RPMI8226 (cell line): Measurements from ENCODE around the gene F2R.
"Not testable (repeated sequence)": the region's sequence is repeated elsewhere in the genome, so short reads cannot be mapped to it uniquely, and the experiment has no call there.

ENCODE experiments used
- DNase-seq: peaks from one replicate; pipeline ENCODE4 v3.0.0-alpha.2; 2015

Gene F2R

DNA sequence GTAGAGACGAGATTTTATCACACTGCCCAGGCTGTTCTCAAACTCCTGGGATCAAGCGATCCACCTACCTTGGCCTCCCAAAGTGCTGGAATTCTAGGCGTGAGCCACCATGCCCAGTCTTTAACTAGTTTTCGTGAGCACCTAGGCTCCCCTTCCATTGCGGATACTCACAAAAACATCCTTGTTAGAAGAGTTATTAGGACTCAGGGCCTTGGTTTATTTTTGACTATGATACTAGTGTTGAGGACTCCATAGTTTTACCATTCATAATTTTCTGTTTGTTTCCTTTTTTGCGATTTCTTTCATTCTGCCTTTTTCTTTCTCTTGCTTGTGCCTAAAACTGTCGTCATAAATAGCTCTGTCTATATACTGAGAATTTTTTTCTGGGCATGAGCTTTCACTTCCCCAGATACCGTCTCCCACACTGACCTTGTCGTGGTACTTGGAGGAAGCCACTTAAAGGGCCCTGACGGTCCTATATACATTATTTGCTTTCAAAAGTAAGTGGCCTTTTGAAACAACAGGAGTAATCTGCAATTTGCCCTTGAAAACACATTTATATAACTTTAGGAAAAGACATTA is 5.2 kb downstream of the F2R start:
- peak; percentile 88 for DNase-seq

- no peak for DNase-seq
Measured at GRCh38 chr5:76723266-76723665, 7.3 kb downstream of the F2R start.

DNA sequence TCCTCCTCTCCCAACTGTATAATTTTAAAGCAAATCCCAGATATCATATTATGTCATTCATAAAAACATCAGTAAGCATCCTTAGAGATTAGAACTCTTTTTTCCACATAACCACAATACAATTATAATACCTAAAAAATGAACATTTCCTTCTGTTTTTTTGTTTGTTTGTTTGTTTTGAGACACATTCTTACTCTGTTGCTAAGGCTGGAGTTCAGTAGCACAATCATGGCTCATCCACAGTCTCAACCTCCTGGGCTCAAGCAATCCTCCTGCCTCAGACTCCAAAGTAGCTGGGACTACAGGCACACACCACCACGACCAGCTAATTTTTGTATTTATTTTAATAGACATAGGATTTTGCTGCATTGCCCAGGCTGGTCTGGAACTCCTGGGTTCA is 8.0 kb downstream of the F2R start:
- no peak for DNase-seq

GRCh38 chr5:76724871-76725270 is 8.9 kb downstream of the F2R start:
- DNase-seq, result no peak

DNA sequence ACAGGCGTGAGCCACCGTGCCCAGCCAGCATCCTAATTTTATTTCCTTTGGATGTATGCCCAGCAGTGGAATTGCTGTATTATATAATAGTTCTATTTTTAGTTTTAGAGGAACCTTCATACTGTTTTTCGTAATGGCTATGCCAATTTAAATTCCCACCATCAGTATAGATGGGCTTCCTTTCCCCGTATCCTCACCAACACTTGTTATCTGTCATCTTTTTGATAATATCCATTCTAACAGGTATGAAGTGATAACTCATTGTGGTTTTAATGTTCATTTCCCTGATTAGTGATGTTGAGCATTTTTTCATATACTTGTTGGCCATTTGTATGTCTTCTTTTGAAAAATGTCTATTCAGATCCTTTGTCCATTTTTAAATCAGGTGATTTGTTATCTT is 13.0 kb downstream of the F2R start:
- no peak for DNase-seq

DNA sequence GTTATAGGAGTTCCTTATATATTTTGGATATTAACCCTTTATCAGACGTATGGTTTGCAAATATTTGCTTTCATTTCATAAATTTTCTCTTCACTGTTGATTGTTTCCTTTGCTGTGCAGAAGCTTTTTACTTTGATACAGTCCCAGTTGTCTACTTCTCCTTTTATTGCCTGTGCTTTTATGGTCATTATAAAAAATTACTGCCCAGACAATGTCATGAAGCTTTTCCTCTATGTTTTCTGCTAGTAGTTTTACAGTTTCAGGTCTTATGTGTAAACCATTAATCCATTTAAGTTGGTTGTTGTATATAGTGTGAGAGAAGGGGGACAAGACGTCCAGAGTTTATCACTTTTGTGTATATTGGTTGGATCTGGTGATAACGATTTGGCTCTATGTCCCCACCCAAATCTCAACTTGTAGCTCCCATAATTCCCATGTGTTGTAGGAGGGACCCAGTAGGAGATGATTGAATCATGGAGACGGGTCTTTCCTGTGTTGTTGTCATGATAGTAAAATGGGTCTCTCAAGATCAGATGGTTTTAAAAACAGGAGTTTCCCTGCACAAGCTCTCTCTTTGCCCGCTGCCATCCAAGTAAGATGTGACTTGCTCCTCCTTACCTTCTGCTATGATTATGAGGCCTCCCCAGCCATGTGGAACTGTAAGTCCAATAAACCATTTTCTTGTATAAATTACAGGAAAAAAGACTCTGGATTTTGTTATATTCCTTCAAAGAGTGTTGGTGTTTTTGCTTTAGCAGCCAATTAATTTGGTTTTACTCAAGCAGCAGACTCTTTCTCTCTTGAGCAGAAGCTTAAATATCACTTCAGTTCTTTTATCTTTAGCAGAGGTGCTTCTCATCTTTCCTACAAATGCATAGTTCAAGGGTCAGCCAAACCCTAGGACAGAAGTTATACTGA is 13.7 kb downstream of the F2R start:
- DNase-seq, result no peak

GRCh38 chr5:76732405-76733048 is 16.6 kb downstream of the F2R start:
- DNase-seq, result no peak

GRCh38 chr5:76733049-76733417 is 17.1 kb downstream of the F2R start:
- DNase-seq, result no peak

DNA sequence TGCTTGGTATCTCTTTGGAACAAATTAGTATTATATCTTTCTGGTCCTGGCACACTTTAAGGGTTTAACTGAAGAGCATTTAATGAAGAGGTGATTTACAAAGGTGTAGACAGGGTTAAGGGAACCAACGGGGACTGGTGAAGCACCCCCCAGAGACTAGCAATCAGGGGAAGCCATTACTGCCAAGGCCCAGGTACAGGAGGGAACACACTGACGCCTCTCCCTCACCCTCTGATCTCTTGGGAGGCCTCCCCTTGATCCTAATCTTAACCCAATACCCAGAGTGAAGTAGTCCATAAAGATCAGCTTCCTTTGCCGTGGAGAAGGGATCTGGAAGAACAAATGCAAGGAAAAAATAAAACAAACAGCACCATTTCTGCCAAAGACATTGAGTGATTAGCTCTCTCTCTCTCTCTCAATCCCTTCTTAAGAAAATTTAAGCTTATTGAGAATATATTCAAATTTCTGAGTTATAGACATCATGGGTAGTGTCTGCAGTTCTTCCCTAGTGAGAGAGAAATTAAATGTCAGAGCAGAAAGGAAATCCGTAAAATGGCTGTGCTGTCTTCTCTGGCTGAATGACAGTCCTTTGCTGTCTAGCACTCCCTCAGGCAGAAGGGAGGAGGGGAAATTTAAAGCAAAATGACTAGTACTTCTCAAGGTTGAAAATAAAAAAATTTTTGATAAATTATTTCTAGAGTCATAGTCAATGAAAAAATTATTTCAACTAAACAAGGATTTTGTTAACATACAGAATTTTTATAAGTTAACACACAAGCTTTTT is 20.0 kb downstream of the F2R start:
- peak; percentile 54 for DNase-seq

DNA sequence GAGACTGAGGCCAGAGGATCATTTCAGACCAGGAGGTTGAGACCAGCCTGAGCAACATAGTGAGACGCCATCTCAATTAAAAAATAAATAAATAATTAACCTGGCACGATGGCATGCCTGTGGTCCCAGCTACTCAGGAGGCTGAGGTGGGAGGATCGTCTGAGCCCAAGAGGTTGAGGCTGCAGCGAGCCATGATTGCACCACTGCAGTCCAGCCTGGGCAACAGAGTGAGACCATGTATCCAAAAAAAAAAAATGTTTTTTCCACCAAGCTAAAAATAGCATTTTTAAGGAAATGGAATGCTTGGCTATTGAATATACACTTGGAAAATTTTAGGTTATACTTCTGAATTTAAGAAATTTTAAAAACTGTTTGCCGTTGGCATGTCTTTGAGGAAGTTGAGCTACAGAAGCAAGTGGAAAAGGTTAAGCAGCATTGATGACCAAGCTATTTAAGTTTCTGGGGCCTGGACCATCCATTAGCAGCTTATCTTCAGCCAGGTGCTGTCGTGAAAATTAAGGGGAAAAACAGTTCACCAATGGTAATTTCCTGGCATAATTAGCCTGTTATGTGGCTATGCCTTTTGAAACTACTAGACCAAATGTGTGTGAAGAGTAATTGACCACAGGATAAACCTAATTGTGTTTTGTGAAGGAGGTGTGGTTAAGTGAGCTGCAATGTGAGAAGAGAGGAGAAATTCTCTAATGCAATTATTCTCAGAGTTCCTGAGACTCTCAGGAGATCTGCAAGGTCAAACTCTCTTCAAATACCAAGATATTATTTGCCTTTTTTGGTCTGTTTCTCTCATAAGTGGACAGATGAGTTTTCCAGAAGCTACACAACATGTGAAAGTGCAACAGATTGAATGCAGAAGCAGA is 21.0 kb downstream of the F2R start:
- peak; percentile 94 for DNase-seq

DNA sequence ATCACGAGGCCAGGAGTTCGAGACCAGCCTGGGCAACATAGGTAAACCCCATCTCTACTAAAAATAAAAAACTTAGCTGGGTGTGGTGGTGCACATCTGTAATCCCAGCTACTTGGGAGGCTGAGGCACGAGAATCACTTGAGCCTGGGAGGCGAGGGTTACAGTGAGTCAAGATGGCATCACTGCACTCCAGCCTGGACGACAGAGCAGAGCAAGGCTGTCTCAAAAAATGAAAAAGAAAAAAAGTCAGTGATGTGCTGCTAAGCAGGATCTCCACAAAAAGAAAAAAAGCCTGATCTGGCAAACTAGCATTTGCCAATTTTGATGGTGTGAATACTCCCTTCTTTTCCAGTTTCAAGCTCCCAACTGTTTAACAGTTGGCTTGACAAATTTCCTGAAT is 21.9 kb downstream of the F2R start:
- no peak for DNase-seq

- DNase-seq, result not testable (repeated sequence)
Measured at GRCh38 chr5:76741506-76741905, 25.6 kb downstream of the F2R start.

- no peak for DNase-seq
Measured at GRCh38 chr5:76742583-76742982, 26.7 kb downstream of the F2R start.

- DNase-seq, result no peak
Measured at GRCh38 chr5:76744632-76745031, 28.7 kb downstream of the F2R start.

DNA sequence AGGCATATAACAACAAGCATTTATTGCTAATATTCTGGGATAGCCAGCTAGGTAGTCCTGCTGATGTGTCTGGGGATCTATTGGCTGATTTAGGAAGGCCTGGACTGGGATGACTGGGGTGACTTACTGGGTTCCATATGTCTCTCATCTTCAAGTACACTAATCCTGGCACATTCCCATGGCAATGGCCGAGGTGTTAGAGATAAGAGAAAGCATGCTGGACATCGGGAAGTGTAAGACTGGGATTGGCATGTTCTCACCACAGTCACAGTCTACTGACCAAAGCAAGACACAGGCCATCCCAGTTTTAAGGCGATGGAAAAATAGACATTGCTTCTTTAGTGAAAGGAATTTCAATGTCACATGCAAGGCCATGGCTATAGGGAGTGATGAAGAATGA is 29.7 kb downstream of the F2R start:
- no peak for DNase-seq

- DNase-seq, result no peak
Measured at GRCh38 chr5:76746677-76747076, 30.8 kb downstream of the F2R start.

GRCh38 chr5:76747706-76748105 is 31.8 kb downstream of the F2R start:
- no peak for DNase-seq

DNA sequence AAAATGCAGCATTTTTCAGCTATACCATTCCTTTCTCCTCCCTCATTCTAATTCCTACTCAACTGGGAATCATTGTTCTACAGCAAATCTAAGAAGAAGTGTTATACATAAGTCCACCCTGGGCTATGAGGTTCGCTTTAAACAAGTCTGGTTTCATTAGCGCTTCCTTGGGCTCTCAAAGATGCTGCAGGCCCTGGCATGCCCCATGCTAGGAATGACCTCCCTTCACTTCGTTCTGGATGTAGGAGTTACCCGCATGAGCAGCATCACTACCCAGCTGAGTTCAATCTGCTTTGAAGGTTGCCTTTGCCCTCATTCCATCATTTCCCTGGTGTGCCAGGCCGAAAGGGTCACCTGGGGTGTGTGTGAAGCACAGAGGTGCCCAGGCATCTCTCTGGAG is 35.4 kb downstream of the F2R start:
- DNase-seq, result no peak

DNA sequence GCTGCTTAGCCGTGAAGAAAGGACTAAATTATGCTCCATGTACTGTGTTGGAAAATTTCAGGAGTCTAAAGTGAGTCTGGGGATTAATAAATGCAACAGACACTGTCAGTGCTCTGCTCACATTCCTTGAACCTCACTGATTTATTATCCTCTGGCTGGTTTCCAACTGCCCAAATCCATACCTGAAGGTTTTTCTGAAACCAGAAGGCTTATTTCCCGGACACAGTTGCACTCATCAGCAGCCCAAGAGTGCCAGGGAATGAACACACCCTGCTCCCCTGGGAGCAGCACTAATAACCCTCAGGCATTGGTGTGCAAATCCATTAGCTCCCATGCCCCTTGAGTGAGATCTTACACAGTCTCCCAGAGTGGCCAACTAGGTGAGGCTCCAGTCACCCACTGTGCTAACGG is 38.7 kb downstream of the F2R start:
- no peak for DNase-seq

DNA sequence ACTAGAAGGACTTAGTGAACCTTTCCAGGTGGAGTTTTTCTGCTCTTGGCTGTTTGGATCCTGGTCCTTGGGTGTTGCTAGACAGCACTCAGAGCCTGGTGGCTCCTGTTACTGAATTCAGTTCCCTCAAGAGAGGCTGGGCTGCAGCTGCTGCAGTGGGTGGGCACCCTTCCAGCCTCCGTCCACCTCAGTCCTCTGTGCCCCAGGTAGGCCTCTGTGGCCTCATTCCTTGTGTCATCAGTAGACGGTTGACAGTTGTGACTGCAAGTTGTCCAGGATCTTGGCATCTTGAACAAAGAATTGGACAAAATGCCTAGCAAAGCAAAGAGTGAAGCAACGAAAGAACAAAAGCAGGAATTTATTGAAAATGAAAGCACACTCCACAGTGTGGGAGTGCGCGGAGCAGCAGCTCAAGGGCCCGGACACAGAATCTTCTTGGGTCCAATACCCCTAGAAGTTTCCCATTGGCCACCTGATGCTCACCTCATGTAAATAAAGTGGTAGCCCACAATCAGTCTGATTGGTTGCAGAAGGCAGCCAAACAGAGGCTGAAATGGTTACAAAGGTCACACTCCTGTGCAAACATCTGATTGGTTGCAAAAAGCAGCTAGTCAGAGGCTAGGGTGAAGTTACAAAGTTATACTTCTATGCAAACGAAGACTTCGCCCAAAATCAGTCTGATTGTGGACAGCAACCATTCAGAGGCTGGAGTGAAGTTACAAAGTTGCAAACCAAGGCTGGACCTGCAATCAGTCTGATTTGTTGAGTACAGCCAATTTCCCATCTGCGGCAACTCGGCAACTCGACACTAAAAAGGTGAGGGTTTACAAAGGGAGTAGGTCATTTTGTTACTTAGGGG is 40.1 kb downstream of the F2R start:
- no peak for DNase-seq

DNA sequence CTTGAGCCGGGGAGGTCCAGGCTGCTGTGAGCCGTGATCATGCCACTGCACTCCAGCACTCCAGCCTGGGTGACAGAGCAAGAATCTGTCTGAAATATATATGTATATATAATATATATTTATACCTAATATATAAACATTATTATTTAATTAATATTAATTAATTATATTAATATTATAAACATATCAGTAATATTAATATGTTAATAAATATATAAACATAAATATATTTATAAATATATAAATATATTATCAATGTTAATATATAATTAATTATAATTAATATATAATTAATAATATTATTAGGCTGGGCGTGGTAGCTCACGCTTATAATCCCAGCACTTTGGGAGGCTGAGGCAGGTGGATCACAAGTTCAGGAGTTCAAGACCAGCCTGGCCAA is 41.1 kb downstream of the F2R start:
- DNase-seq, result no peak
